Activated CD4-positive, alpha-beta memory T cell treated with anti-CD3 and anti-CD28 coated beads, Interleukin-2, amount 10 ng/mL, durations not matched to agents 7 days and 5 days (primary cell): Measurements from ENCODE around the gene TMCC1. TPM values are rescaled to one million over a fixed set of nuclear protein-coding genes. Genes with fewer than 3 reads are reported as not detected.
"Not testable (repeated sequence)": the region's sequence is repeated elsewhere in the genome, so short reads cannot be mapped to it uniquely, and the experiment has no call there.

Experiments used
- CTCF ChIA-PET: fragments of 350-600 bp; sonication (Branson Sonifier 250); formaldehyde crosslinking; loops from one replicate; lab custom pipeline; 2021; ENCODE audit warnings: antibody characterized with exemption, inconsistent platforms; lab: Charles Lee
- POLR2A ChIA-PET: fragments of 350-600 bp; sonication (Branson Sonifier 250); formaldehyde crosslinking; loops from one replicate; lab custom pipeline; 2021; ENCODE audit warnings: antibody characterized with exemption; lab: Charles Lee
- DNase-seq: peaks from one replicate; pipeline ENCODE4 v3.0.0-alpha.2; 2020
- H3K27ac Mint-ChIP-seq: one replicate; pipeline ENCODE4 v1.8.0; 2021; ENCODE audit warnings: mild to moderate bottlenecking, mixed read lengths
- H3K27me3 Mint-ChIP-seq: one replicate; pipeline ENCODE4 v1.8.0; 2021; ENCODE audit warnings: mixed read lengths
- H3K36me3 Mint-ChIP-seq: one replicate; pipeline ENCODE4 v1.8.0; 2021; ENCODE audit warnings: low read depth, mixed read lengths
- H3K4me1 Mint-ChIP-seq: one replicate; pipeline ENCODE4 v1.8.0; 2021; ENCODE audit warnings: mixed read lengths
- H3K4me3 Mint-ChIP-seq: one replicate; pipeline ENCODE4 v1.8.0; 2021; ENCODE audit warnings: mild to moderate bottlenecking, mixed read lengths
- H3K9me3 Mint-ChIP-seq: one replicate; pipeline ENCODE4 v1.8.0; 2021; ENCODE audit warnings: mixed read lengths
- total RNA-seq, 2 experiments: library from RNA; stranded (reverse); gene quantifications; one replicate each; pipeline ENCODE4 v1.2.3, GENCODE V29; 2021

The TMCC1 gene
- total RNA-seq, 2 experiments from 2014 or later, result 18.5 to 20.4 TPM

DNA sequence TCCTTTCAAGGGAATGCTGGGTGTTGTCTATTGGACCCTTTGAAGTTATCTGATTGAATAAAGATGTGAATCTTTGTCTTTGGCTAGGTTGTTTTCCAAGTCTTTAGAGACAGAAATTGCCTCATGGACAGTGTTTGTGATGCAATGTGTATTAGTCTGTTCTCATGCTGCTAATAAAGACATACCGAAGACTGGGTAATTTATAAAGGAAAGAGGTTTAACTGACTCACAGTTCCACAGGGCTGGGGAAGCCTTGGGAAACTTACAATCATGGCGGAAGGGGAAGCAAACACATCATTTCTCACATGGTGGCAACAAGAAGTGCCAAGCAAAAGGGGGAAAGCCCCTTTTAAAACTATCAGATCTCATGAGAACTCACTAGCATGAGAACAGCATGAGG lies 198.3 kb downstream of the TMCC1 start:
- Mint-ChIP-seq H3K36me3 (peaks cover 6% of the 10 kb centered on the region), H3K4me1 (peaks cover 2% of the 10 kb centered on the region), H3K9me3 (peaks cover 9% of the 10 kb centered on the region), H3K27me3 (no peaks in the 10 kb centered on the region), H3K27ac (no peak overlapping the region), H3K4me3 (no peak overlapping the region)
- DNase-seq, result no peak
- ChIA-PET CTCF (no interaction called here), POLR2A (no interaction called here)

GRCh38 chr3:129694228-129694627 lies 199.3 kb downstream of the TMCC1 start:
- peaks cover 2% of the 10 kb centered on the region for H3K4me1 Mint-ChIP-seq
- peaks cover 9% of the 10 kb centered on the region for H3K9me3 Mint-ChIP-seq
- no peak overlapping the region for H3K4me3 Mint-ChIP-seq
- CTCF ChIA-PET, result no interaction called here
- H3K36me3 Mint-ChIP-seq, result peaks cover 6% of the 10 kb centered on the region
- H3K27ac Mint-ChIP-seq, result no peak overlapping the region
- H3K27me3 Mint-ChIP-seq, result no peaks in the 10 kb centered on the region
- POLR2A ChIA-PET, result no interaction called here
- DNase-seq, result no peak

- Mint-ChIP-seq H3K36me3 (peaks cover 2% of the 10 kb centered on the region), H3K27me3 (no peaks in the 10 kb centered on the region), H3K4me3 (no peak overlapping the region), H3K4me1 (peaks cover 2% of the 10 kb centered on the region), H3K27ac (no peak overlapping the region), H3K9me3 (peaks cover 5% of the 10 kb centered on the region)
- no peak for DNase-seq
- ChIA-PET POLR2A (interaction anchor here (1.2 kb wide), 1 partner anchor 200 kb away, joined by 3 read pairs; no protein-coding TSS in a partner anchor), CTCF (interaction anchor here (0.7 to 1.3 kb wide), 3 partner anchors 10 to 177 kb away, joined by 3 to 4 read pairs (median 4); no protein-coding TSS in a partner anchor)
Measured at GRCh38 chr3:129692743-129693142, 200.8 kb downstream of the TMCC1 start.

- H3K27ac Mint-ChIP-seq, result no peak overlapping the region
- H3K36me3 Mint-ChIP-seq, result peaks cover 2% of the 10 kb centered on the region
- H3K4me1 Mint-ChIP-seq, result peaks cover 2% of the 10 kb centered on the region
- peaks cover 3% of the 10 kb centered on the region for H3K9me3 Mint-ChIP-seq
- no peak for DNase-seq
- ChIA-PET CTCF (interaction anchor here (0.6 kb wide), 1 partner anchor 32 kb away, joined by 10 read pairs; no protein-coding TSS in a partner anchor), POLR2A (no interaction called here)
- no peak overlapping the region for H3K4me3 Mint-ChIP-seq
- H3K27me3 Mint-ChIP-seq, result no peaks in the 10 kb centered on the region
Measured at GRCh38 chr3:129690963-129691362, 202.5 kb downstream of the TMCC1 start.

GRCh38 chr3:129690406-129690805 lies 203.1 kb downstream of the TMCC1 start:
- H3K27ac Mint-ChIP-seq, result no peak overlapping the region
- H3K27me3 Mint-ChIP-seq, result no peaks in the 10 kb centered on the region
- DNase-seq, result peak; percentile 17
- H3K9me3 Mint-ChIP-seq, result peaks cover 3% of the 10 kb centered on the region
- no peak overlapping the region for H3K4me3 Mint-ChIP-seq
- ChIA-PET CTCF (no interaction called here), POLR2A (no interaction called here)
- H3K36me3 Mint-ChIP-seq, result peaks cover 2% of the 10 kb centered on the region
- H3K4me1 Mint-ChIP-seq, result peaks cover 2% of the 10 kb centered on the region

DNA sequence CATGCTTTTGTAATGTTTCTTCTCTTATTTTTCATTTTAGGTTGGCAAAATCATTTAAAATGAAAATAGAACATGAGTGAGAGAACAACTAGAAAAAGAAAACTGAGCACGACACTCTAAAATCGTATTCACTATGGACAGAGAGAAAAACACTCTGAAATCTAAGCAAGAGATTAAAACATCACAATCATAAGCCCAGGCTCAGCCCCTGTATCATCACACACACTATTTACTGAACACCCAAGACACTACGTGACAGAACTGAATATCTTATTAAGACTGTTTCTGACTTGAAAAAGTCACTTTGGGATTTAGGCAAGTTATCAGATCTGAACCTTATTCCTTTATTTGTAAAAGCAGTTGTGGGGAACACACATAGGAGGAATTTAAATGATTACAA lies 204.5 kb downstream of the TMCC1 start:
- CTCF ChIA-PET, result no interaction called here
- H3K27ac Mint-ChIP-seq, result no peak overlapping the region
- no peak for DNase-seq
- no peaks in the 10 kb centered on the region for H3K27me3 Mint-ChIP-seq
- no peaks in the 10 kb centered on the region for H3K9me3 Mint-ChIP-seq
- peaks cover 2% of the 10 kb centered on the region for H3K4me1 Mint-ChIP-seq
- H3K4me3 Mint-ChIP-seq, result no peak overlapping the region
- POLR2A ChIA-PET, result no interaction called here
- no peaks in the 10 kb centered on the region for H3K36me3 Mint-ChIP-seq

DNA sequence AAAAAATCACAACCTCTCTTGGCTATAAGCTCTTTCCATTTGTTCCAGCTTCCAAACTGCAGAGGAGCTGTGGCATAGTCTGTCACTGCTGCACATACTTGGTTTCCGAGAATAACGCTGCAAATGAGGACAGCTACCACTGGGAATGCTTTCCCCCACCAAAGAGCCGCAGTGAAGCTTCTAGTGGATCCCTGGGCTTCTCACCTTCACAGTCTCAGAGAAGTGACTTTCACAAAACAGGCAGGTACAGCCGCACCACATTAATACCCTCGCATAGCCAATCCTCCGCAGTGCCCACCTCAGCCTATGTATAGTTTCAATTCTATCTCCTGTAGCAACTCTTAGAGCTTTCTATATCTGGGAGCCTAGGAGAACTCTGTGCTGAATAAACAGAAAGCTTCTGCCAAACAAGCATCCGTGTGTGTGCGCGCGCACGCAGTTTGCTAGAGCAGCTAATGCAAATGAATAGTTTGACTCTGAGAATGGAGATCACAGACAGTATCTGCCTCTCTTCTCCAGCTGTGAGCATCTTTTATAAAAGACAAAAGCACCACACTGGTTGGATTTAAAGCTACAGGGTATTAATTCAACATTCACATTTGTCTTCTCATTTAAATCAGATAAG lies 205.1 kb downstream of the TMCC1 start:
- Mint-ChIP-seq H3K9me3 (no peaks in the 10 kb centered on the region), H3K36me3 (no peaks in the 10 kb centered on the region), H3K4me1 (peaks cover 2% of the 10 kb centered on the region), H3K4me3 (no peak overlapping the region), H3K27ac (no peak overlapping the region), H3K27me3 (no peaks in the 10 kb centered on the region)
- POLR2A ChIA-PET, result no interaction called here
- CTCF ChIA-PET, result no interaction called here
- DNase-seq, result no peak

GRCh38 chr3:129687586-129688125 lies 205.9 kb downstream of the TMCC1 start:
- Mint-ChIP-seq H3K27ac (no peak overlapping the region), H3K9me3 (no peaks in the 10 kb centered on the region), H3K4me3 (no peak overlapping the region), H3K4me1 (peaks cover 2% of the 10 kb centered on the region), H3K27me3 (no peaks in the 10 kb centered on the region), H3K36me3 (no peaks in the 10 kb centered on the region)
- ChIA-PET POLR2A (no interaction called here), CTCF (no interaction called here)
- DNase-seq, result no peak

GRCh38 chr3:129686941-129687340 lies 206.6 kb downstream of the TMCC1 start:
- no peak for DNase-seq
- CTCF ChIA-PET, result no interaction called here
- Mint-ChIP-seq H3K4me1 (peaks cover 2% of the 10 kb centered on the region), H3K27ac (no peak overlapping the region), H3K9me3 (no peaks in the 10 kb centered on the region), H3K36me3 (no peaks in the 10 kb centered on the region), H3K27me3 (no peaks in the 10 kb centered on the region), H3K4me3 (no peak overlapping the region)
- POLR2A ChIA-PET, result no interaction called here

DNA sequence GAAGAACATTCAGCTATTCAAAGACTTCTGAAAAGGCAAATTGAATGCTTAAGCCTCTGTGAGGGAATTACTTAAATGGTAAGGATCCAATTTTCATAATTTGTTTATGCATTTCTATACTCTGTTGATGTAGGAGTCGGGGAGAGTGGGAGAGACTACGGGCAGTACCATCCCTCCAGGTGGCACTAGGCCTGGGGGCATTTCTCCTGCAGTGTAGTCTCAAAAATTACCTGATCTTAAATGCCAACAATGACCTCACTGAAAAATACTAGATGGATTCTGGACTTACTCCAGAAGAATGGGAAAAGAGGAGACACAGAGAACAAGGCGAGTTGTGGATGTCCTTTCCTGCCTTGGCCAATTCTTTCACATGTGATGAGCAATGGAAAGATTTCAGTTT lies 209.2 kb downstream of the TMCC1 start:
- Mint-ChIP-seq H3K27ac (no peak overlapping the region), H3K4me3 (no peak overlapping the region), H3K36me3 (no peaks in the 10 kb centered on the region), H3K9me3 (no peaks in the 10 kb centered on the region), H3K4me1 (no peaks in the 10 kb centered on the region), H3K27me3 (no peaks in the 10 kb centered on the region)
- ChIA-PET POLR2A (no interaction called here), CTCF (no interaction called here)
- DNase-seq, result no peak

DNA sequence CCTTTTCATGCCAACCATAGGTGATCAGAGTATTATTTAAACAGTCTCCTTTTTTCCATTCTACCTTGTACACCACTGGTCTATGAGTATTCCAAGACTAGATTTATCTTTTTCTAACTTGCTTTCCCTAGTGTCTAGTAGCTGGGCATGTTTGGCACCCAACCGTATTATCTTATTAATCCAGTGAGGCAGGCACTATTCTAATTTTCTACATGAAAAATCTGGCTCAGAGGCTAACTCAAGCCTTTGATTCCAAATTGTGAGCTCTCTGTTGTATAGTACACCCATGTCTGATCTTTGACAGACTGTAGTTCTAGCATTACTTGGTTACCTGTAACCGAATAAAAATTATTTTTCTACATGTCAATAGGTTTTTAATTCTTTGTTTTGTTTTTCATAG lies 210.3 kb downstream of the TMCC1 start:
- Mint-ChIP-seq H3K27me3 (no peaks in the 10 kb centered on the region), H3K9me3 (no peaks in the 10 kb centered on the region), H3K4me3 (no peak overlapping the region), H3K4me1 (no peaks in the 10 kb centered on the region), H3K36me3 (no peaks in the 10 kb centered on the region), H3K27ac (no peak overlapping the region)
- ChIA-PET CTCF (no interaction called here), POLR2A (no interaction called here)
- DNase-seq, result no peak

DNA sequence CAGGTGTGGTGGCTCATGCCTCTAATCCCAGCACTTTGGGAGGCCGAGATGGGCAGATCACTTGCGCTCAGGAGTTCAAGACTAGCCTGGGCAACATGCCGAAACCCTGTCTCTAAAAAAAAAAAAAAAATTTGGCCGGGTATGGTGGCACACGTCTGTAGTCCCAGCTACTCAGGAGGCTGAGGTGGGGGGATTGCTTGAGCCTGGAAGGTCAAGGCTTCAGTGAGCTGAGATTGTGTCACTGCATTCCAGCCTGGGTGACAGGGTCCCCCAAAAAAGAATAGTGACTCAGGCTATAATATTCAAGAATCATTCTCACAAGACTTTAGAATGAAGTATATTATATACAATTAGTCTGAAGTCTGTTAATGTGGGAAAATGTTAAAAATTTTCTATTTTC lies 216.5 kb downstream of the TMCC1 start:
- ChIA-PET CTCF (no interaction called here), POLR2A (no interaction called here)
- H3K27me3 Mint-ChIP-seq, result no peaks in the 10 kb centered on the region
- H3K4me1 Mint-ChIP-seq, result no peaks in the 10 kb centered on the region
- H3K4me3 Mint-ChIP-seq, result no peak overlapping the region
- H3K36me3 Mint-ChIP-seq, result no peaks in the 10 kb centered on the region
- H3K27ac Mint-ChIP-seq, result no peak overlapping the region
- no peaks in the 10 kb centered on the region for H3K9me3 Mint-ChIP-seq
- DNase-seq, result no peak

DNA sequence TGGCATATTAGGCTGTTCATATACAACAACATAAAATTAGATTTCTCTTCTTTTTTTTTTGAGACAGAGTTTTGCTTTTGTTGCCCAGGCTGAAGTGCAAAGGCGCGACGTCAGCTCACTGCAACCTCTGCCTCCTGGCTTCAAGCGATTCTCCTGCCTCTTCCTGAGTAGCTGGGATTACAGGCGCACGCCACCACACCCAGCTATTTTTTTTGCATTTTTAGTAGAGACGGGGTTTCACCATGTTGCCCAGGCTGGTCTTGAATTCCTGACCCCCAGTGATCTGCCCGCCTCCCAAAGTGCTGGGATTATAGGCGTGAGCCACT lies 218.8 kb downstream of the TMCC1 start:
- H3K27me3 Mint-ChIP-seq, H3K27ac Mint-ChIP-seq, POLR2A ChIA-PET, H3K9me3 Mint-ChIP-seq, DNase-seq, H3K36me3 Mint-ChIP-seq, H3K4me3 Mint-ChIP-seq, CTCF ChIA-PET, H3K4me1 Mint-ChIP-seq: not testable (repeated sequence)
